ENCODE measurements around the gene OR10P1. TPM values are rescaled to one million over a fixed set of nuclear protein-coding genes. Genes with fewer than 3 reads are reported as not detected.

Gene OR10P1
- total and polyA plus RNA-seq, 2 donors (not counting 1 experiment from before 2014, with no cell fraction given): not detected

DNA sequence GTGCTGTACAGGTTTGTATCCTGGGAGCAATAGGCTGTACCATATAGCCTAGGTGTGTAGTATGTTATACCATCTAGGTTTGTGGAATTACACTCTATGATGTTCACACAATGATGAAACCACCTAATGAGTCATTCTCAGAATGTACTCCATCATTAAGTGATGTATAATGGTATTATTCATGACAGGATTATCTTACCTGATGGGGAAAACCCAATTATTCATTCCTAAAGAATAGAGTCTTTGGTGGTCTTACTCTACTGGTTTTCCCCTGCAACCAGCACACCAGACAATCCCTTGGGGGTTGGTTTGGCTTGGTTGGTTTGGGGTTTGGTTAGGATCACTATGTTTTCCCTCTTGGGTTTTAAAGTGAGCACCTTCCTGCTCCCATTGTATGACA lies 12.6 kb upstream of the OR10P1 start:
- H3K27me3 Mint-ChIP-seq: peaks cover 15% of the 10 kb centered on the region
- Histone ChIP-seq H3K4me2 (replicated peaks; ENCODE audit: low read depth, low read length, poor library complexity, severe bottlenecking) (no peak overlapping the region), H3K4me1 (ENCODE audit: control insufficient read depth in 2 of 2, insufficient read depth in 2 of 2, low read length in 2 of 2) (peaks cover 0 to 3% of the 10 kb centered on the region in 2 donors), H3K36me3 (replicated peaks in 1 of 2; ENCODE audit: control extremely low read depth in 1 of 2, control insufficient read depth in 1 of 2, extremely low read depth in 1 of 2, insufficient read depth in 2 of 2, low read length in 1 of 2) (no peaks in the 10 kb centered on the region), H4K20me1 (ENCODE audit: control insufficient read depth, insufficient read depth, low read length, poor library complexity, severe bottlenecking) (no peaks in the 10 kb centered on the region), H3K9me3 (ENCODE audit: control extremely low read depth in 1 of 3, control insufficient read depth in 2 of 3, insufficient read depth in 1 of 3, low read length in 2 of 3) (no peaks in the 10 kb centered on the region), H3K27me3 (replicated peaks in 1 of 4; ENCODE audit: control extremely low read depth in 1 of 4, control insufficient read depth in 3 of 4, insufficient read depth in 4 of 4, low read length in 3 of 4) (peaks cover 0 to 3% (median 1%) of the 10 kb centered on the region in 4 experiments), H3K27ac (ENCODE audit: low read length in 2 of 2) (no peak overlapping the region), H3K9ac (ENCODE audit: low read length) (no peak overlapping the region), H3K79me2 (ENCODE audit: control insufficient read depth, insufficient read depth, low read length) (no peaks in the 10 kb centered on the region), H3K4me3 (ENCODE audit: control extremely low read depth in 1 of 5, extremely low read depth in 1 of 5, insufficient read depth in 1 of 5, low read depth in 2 of 5, low read length in 4 of 5) (no peak overlapping the region), H2AFZ (ENCODE audit: insufficient read depth, low read depth, low read length, poor library complexity, severe bottlenecking) (no peak overlapping the region)
- ChIA-PET CTCF (interaction anchor here (1.5 kb wide), 1 partner anchor 32 kb away, joined by 3 read pairs; no protein-coding TSS in a partner anchor), POLR2A (no interaction called here)
- DNase-seq: no peak
- no peaks in the 10 kb centered on the region for H3K4me1 Mint-ChIP-seq
- H3K4me3 Mint-ChIP-seq: no peak overlapping the region
- H3K27ac Mint-ChIP-seq: no peak overlapping the region
- intact Hi-C loops (cut with micrococcal nuclease): no loop called here
- TF ChIP-seq, protein P1, sequence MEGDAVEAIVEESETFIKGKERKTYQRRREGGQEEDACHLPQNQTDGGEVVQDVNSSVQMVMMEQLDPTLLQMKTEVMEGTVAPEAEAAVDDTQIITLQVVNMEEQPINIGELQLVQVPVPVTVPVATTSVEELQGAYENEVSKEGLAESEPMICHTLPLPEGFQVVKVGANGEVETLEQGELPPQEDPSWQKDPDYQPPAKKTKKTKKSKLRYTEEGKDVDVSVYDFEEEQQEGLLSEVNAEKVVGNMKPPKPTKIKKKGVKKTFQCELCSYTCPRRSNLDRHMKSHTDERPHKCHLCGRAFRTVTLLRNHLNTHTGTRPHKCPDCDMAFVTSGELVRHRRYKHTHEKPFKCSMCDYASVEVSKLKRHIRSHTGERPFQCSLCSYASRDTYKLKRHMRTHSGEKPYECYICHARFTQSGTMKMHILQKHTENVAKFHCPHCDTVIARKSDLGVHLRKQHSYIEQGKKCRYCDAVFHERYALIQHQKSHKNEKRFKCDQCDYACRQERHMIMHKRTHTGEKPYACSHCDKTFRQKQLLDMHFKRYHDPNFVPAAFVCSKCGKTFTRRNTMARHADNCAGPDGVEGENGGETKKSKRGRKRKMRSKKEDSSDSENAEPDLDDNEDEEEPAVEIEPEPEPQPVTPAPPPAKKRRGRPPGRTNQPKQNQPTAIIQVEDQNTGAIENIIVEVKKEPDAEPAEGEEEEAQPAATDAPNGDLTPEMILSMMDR (IDR thresholded peaks at IDR 0.05): no peak
- no peak for TF ChIP-seq EZH2 (IDR thresholded peaks at IDR 0.05; ENCODE audit: borderline replicate concordance, insufficient read depth, low read depth, low read length, poor library complexity, severe bottlenecking)
- ATAC-seq (ENCODE audit: low read depth): no peak
- H3K9me3 Mint-ChIP-seq (ENCODE audit: insufficient read depth): no peaks in the 10 kb centered on the region

DNA sequence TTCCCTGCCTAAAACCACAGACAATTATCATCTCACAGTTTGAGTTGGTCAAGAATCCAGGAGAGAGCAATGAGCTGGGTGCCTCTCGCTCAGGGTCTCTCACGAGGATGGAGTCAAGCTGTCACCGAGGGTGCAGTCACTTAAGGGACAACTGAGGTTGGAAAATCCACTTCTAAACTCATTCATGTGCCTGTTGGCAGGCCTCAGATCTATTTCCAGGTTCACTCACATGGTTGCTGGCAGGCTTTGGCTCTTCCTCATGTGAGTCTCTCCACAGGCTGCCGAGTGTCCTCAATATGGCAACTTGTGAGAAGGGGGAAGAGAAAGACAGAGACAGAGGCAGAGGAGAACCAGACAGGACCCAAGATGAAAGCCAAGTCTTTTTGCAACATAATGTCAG lies 10.5 kb upstream of the OR10P1 start:
- H3K4me1 ChIP-seq (ENCODE audit: control insufficient read depth in 2 of 2, insufficient read depth in 2 of 2, low read length in 2 of 2): no peaks in the 10 kb centered on the region
- H3K4me3 Mint-ChIP-seq: no peak overlapping the region
- no peaks in the 10 kb centered on the region for H3K9me3 ChIP-seq (ENCODE audit: control extremely low read depth in 1 of 3, control insufficient read depth in 2 of 3, insufficient read depth in 1 of 3, low read length in 2 of 3)
- H3K4me1 Mint-ChIP-seq: no peaks in the 10 kb centered on the region
- CTCF ChIA-PET: interaction anchor here (0.9 kb wide), 1 partner anchor 437 kb away, joined by 3 read pairs; no protein-coding TSS in a partner anchor
- no peak overlapping the region for H3K4me3 ChIP-seq (ENCODE audit: control extremely low read depth in 1 of 5, extremely low read depth in 1 of 5, insufficient read depth in 1 of 5, low read depth in 2 of 5, low read length in 4 of 5)
- no peak overlapping the region for H3K27ac Mint-ChIP-seq
- WGBS (ENCODE audit: insufficient coverage): 82% methylated on average over 3 of the region's 4 CpGs
- DNase-seq (no peak), ATAC-seq (ENCODE audit: low read depth) (no peak)
- TF ChIP-seq, protein P1 (IDR thresholded peaks at IDR 0.05): no peak
- no peak for TF ChIP-seq EZH2 (IDR thresholded peaks at IDR 0.05; ENCODE audit: borderline replicate concordance, insufficient read depth, low read depth, low read length, poor library complexity, severe bottlenecking)
- H3K9ac ChIP-seq (ENCODE audit: low read length): no peak overlapping the region
- H3K79me2 ChIP-seq (ENCODE audit: control insufficient read depth, insufficient read depth, low read length): no peaks in the 10 kb centered on the region
- no peak overlapping the region for H2AFZ ChIP-seq (ENCODE audit: insufficient read depth, low read depth, low read length, poor library complexity, severe bottlenecking)
- POLR2A ChIA-PET: no interaction called here
- H3K27me3 Mint-ChIP-seq: peaks cover 12% of the 10 kb centered on the region
- H3K4me2 ChIP-seq (replicated peaks; ENCODE audit: low read depth, low read length, poor library complexity, severe bottlenecking): no peak overlapping the region
- intact Hi-C loops (cut with micrococcal nuclease): no loop called here
- H3K27me3 ChIP-seq (replicated peaks in 1 of 4; ENCODE audit: control extremely low read depth in 1 of 4, control insufficient read depth in 3 of 4, insufficient read depth in 4 of 4, low read length in 3 of 4): no peaks in the 10 kb centered on the region
- H3K9me3 Mint-ChIP-seq (ENCODE audit: insufficient read depth): no peaks in the 10 kb centered on the region
- no peaks in the 10 kb centered on the region for H4K20me1 ChIP-seq (ENCODE audit: control insufficient read depth, insufficient read depth, low read length, poor library complexity, severe bottlenecking)
- no peak overlapping the region for H3K27ac ChIP-seq (ENCODE audit: low read length in 2 of 2)
- no peaks in the 10 kb centered on the region for H3K36me3 ChIP-seq (replicated peaks in 1 of 2; ENCODE audit: control extremely low read depth in 1 of 2, control insufficient read depth in 1 of 2, extremely low read depth in 1 of 2, insufficient read depth in 2 of 2, low read length in 1 of 2)
